H1 (cell line): ENCODE data around the gene LYPD4. TPM values are rescaled to one million over a fixed set of nuclear protein-coding genes. Genes with fewer than 3 reads are reported as not detected.

Source experiments
- ASH2L ChIP-seq: fragments of 200-600, 300-600 bp; sonication (generic); IDR thresholded peaks from one replicate; pipeline ENCODE4 v1.7.1; 2017; ENCODE audit warnings: low read length
- BCL11A ChIP-seq, 2 experiments: IDR thresholded peaks; one replicate each; pipeline ENCODE4 v1.6.1; 2011; ENCODE audit warnings: low read depth in 2 of 2, low read length in 2 of 2, mild to moderate bottlenecking in 2 of 2
- CEBPB ChIP-seq: IDR thresholded peaks from 2 replicates; pipeline ENCODE4 v1.6.1; 2012; ENCODE audit warnings: low read depth, low read length
- HDAC6 ChIP-seq: IDR thresholded peaks from one replicate; pipeline ENCODE4 v1.7.1; 2012; ENCODE audit warnings: low read depth, mild to moderate bottlenecking, inconsistent platforms, low read length, moderate library complexity
- MAFK ChIP-seq: IDR thresholded peaks from 2 replicates; pipeline ENCODE4 v1.6.1; 2012; ENCODE audit warnings: low read depth, mild to moderate bottlenecking, improper control_type of control experiment, low read length
- SIRT6 ChIP-seq: IDR thresholded peaks from one replicate; pipeline ENCODE4 v1.7.1; 2012; ENCODE audit warnings: low read length, inconsistent platforms
- polyA plus RNA-seq, 7 experiments: library from polyadenylated mRNA; depleted of rRNA in 3 of 7; stranded (reverse) in 5 of 7; unstranded in 2 of 7; fragments of >200 nt in 5 of 7; fragments of 200-250 nt in 2 of 7; gene quantifications; 1 replicate in 5 of 7; 2 replicates in 1 of 7; 4 replicates in 1 of 7; pipeline versions ENCODE4 v1.2.1 to v1.2.3, GENCODE V29; 2011 to 2013; ENCODE audit warnings: missing spikeins in 2 of 7, mixed read lengths in 2 of 7
- total RNA-seq: library from RNA; stranded (reverse); fragmentation: NEBNext Ultra II Directional; extraction: Animal tissue kit (Norgen Biotek cat#: 25700); gene quantifications from 2 replicates; pipeline ENCODE4 v1.2.1, GENCODE V29; 2021
- TF ChIP-seq, protein P1 (sequence below): fragments of 300-600 bp; sonication (generic); IDR thresholded peaks from 2 replicates; pipeline ENCODE4 v1.7.1; 2012; ENCODE audit warnings: low read length, moderate library complexity, mild to moderate bottlenecking, inconsistent platforms; ENCODE audit not compliant: insufficient replicate concordance
- TF ChIP-seq, protein P2 (sequence below): IDR thresholded peaks from 2 replicates; pipeline ENCODE4 v1.6.1; 2011; ENCODE audit warnings: low read depth, mild to moderate bottlenecking, low read length; ENCODE audit not compliant: insufficient read depth
- TF ChIP-seq, protein P3 (sequence below): IDR thresholded peaks from 2 replicates; pipeline ENCODE4 v1.6.1; 2012; ENCODE audit warnings: inconsistent platforms

LYPD4 gene
- total and polyA plus RNA-seq, 2 of the 8 experiments (the other 6 are each of a cell fraction or from before 2014, with no cell fraction given), result 0.06 TPM; not detected in 1

DNA sequence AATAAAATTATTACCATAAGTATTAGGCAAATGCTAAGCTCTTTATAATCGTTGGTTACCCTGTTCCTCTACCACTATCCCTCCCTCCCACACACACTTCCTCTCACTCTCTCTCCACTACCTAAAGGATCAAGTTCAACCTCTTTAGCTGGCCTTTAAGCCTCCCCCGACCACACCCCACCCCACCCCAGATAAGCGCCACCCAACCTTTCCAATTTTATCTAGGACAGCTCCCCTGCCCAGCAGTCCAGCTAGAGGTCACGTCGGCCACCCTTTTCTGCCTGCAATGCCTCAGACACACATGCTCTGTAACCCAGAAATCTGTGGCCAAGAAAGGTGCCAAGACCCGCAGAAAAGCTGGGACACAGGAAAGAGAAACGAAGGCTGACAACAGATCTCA lies 1.1 kb downstream of the LYPD4 start (continued):
- TF ChIP-seq, protein P1, sequence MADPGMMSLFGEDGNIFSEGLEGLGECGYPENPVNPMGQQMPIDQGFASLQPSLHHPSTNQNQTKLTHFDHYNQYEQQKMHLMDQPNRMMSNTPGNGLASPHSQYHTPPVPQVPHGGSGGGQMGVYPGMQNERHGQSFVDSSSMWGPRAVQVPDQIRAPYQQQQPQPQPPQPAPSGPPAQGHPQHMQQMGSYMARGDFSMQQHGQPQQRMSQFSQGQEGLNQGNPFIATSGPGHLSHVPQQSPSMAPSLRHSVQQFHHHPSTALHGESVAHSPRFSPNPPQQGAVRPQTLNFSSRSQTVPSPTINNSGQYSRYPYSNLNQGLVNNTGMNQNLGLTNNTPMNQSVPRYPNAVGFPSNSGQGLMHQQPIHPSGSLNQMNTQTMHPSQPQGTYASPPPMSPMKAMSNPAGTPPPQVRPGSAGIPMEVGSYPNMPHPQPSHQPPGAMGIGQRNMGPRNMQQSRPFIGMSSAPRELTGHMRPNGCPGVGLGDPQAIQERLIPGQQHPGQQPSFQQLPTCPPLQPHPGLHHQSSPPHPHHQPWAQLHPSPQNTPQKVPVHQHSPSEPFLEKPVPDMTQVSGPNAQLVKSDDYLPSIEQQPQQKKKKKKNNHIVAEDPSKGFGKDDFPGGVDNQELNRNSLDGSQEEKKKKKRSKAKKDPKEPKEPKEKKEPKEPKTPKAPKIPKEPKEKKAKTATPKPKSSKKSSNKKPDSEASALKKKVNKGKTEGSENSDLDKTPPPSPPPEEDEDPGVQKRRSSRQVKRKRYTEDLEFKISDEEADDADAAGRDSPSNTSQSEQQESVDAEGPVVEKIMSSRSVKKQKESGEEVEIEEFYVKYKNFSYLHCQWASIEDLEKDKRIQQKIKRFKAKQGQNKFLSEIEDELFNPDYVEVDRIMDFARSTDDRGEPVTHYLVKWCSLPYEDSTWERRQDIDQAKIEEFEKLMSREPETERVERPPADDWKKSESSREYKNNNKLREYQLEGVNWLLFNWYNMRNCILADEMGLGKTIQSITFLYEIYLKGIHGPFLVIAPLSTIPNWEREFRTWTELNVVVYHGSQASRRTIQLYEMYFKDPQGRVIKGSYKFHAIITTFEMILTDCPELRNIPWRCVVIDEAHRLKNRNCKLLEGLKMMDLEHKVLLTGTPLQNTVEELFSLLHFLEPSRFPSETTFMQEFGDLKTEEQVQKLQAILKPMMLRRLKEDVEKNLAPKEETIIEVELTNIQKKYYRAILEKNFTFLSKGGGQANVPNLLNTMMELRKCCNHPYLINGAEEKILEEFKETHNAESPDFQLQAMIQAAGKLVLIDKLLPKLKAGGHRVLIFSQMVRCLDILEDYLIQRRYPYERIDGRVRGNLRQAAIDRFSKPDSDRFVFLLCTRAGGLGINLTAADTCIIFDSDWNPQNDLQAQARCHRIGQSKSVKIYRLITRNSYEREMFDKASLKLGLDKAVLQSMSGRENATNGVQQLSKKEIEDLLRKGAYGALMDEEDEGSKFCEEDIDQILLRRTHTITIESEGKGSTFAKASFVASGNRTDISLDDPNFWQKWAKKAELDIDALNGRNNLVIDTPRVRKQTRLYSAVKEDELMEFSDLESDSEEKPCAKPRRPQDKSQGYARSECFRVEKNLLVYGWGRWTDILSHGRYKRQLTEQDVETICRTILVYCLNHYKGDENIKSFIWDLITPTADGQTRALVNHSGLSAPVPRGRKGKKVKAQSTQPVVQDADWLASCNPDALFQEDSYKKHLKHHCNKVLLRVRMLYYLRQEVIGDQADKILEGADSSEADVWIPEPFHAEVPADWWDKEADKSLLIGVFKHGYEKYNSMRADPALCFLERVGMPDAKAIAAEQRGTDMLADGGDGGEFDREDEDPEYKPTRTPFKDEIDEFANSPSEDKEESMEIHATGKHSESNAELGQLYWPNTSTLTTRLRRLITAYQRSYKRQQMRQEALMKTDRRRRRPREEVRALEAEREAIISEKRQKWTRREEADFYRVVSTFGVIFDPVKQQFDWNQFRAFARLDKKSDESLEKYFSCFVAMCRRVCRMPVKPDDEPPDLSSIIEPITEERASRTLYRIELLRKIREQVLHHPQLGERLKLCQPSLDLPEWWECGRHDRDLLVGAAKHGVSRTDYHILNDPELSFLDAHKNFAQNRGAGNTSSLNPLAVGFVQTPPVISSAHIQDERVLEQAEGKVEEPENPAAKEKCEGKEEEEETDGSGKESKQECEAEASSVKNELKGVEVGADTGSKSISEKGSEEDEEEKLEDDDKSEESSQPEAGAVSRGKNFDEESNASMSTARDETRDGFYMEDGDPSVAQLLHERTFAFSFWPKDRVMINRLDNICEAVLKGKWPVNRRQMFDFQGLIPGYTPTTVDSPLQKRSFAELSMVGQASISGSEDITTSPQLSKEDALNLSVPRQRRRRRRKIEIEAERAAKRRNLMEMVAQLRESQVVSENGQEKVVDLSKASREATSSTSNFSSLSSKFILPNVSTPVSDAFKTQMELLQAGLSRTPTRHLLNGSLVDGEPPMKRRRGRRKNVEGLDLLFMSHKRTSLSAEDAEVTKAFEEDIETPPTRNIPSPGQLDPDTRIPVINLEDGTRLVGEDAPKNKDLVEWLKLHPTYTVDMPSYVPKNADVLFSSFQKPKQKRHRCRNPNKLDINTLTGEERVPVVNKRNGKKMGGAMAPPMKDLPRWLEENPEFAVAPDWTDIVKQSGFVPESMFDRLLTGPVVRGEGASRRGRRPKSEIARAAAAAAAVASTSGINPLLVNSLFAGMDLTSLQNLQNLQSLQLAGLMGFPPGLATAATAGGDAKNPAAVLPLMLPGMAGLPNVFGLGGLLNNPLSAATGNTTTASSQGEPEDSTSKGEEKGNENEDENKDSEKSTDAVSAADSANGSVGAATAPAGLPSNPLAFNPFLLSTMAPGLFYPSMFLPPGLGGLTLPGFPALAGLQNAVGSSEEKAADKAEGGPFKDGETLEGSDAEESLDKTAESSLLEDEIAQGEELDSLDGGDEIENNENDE, result no peak
- no peak for TF ChIP-seq SIRT6
- TF ChIP-seq, protein P2, sequence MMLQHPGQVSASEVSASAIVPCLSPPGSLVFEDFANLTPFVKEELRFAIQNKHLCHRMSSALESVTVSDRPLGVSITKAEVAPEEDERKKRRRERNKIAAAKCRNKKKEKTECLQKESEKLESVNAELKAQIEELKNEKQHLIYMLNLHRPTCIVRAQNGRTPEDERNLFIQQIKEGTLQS, result no peak
- TF ChIP-seq, protein P3, sequence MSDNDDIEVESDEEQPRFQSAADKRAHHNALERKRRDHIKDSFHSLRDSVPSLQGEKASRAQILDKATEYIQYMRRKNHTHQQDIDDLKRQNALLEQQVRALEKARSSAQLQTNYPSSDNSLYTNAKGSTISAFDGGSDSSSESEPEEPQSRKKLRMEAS, result no peak
- TF ChIP-seq HDAC6, result no peak
- no peak for TF ChIP-seq MAFK
- TF ChIP-seq ASH2L, result no peak
- no peak for TF ChIP-seq CEBPB
- no peak for TF ChIP-seq BCL11A (IDR thresholded peaks at IDR 0.05; ENCODE audit: low read depth in 2 of 2, low read length in 2 of 2)
